ENCODE data around the gene CPVL. TPM values are rescaled to one million over a fixed set of nuclear protein-coding genes. Genes with fewer than 3 reads are reported as not detected.

CPVL gene
- total RNA-seq, 1 donor from 2014 or later, result 86.3 TPM

- TF ChIP-seq CTCF (IDR thresholded peaks at IDR 0.05; ENCODE audit: borderline replicate concordance), result no peak
- DNase-seq, result no peak
- Histone ChIP-seq H3K4me3 (no peak overlapping the region), H3K36me3 (no peaks in the 10 kb centered on the region), H3K27me3 (ENCODE audit: low read depth) (no peaks in the 10 kb centered on the region), H3K27ac (replicated peaks) (no peak overlapping the region), H3K4me1 (peaks cover 1% of the 10 kb centered on the region), H3K9me3 (replicated peaks) (no peaks in the 10 kb centered on the region)
- intact Hi-C loops (cut with micrococcal nuclease), result no loop called here
Measured at GRCh38 chr7:28964056-28964455, 182.3 kb downstream of the CPVL start.

- Histone ChIP-seq H3K4me3 (no peak overlapping the region), H3K36me3 (no peaks in the 10 kb centered on the region), H3K27ac (replicated peaks) (no peak overlapping the region), H3K27me3 (ENCODE audit: low read depth) (no peaks in the 10 kb centered on the region), H3K9me3 (replicated peaks) (no peaks in the 10 kb centered on the region), H3K4me1 (peaks cover 22% of the 10 kb centered on the region)
- intact Hi-C loops (cut with micrococcal nuclease), result no loop called here
- DNase-seq, result no peak
- no peak for TF ChIP-seq CTCF (IDR thresholded peaks at IDR 0.05; ENCODE audit: borderline replicate concordance)
Measured at GRCh38 chr7:28961972-28962371, 184.4 kb downstream of the CPVL start.

GRCh38 chr7:28960071-28960840, 186.1 kb downstream of the CPVL start:
- H3K9me3 ChIP-seq (replicated peaks), result no peaks in the 10 kb centered on the region
- H3K27ac ChIP-seq (replicated peaks), result no peak overlapping the region
- no peaks in the 10 kb centered on the region for H3K27me3 ChIP-seq (ENCODE audit: low read depth)
- H3K4me1 ChIP-seq, result peaks cover 39% of the 10 kb centered on the region
- intact Hi-C loops (cut with micrococcal nuclease), result no loop called here
- H3K4me3 ChIP-seq, result no peak overlapping the region
- no peaks in the 10 kb centered on the region for H3K36me3 ChIP-seq
- no peak for DNase-seq
- TF ChIP-seq CTCF (IDR thresholded peaks at IDR 0.05; ENCODE audit: borderline replicate concordance), result no peak

GRCh38 chr7:28958980-28959347, 187.4 kb downstream of the CPVL start:
- Histone ChIP-seq H3K27me3 (ENCODE audit: low read depth) (no peaks in the 10 kb centered on the region), H3K36me3 (no peaks in the 10 kb centered on the region), H3K27ac (replicated peaks) (peak overlapping the region; percentile 78), H3K9me3 (replicated peaks) (no peaks in the 10 kb centered on the region), H3K4me1 (peaks cover 50% of the 10 kb centered on the region), H3K4me3 (peak overlapping the region; percentile 72)
- TF ChIP-seq CTCF (IDR thresholded peaks at IDR 0.05; ENCODE audit: borderline replicate concordance), result no peak
- intact Hi-C loops (cut with micrococcal nuclease), result loop anchor here (10.0 kb wide), 1 partner anchor 146 kb away; no protein-coding TSS in a partner anchor
- no peak for DNase-seq

GRCh38 chr7:28958235-28958979, 187.9 kb downstream of the CPVL start, which contains the start of gene TRIL:
TRIL (minus strand) TSS chr7:28958330; CDS start chr7:28958046, 284 bp downstream.
- peak; percentile 89 for DNase-seq
- intact Hi-C loops (cut with micrococcal nuclease), result loop anchor here (10.0 kb wide), 1 partner anchor 146 kb away; no protein-coding TSS in a partner anchor
- H3K27me3 ChIP-seq (ENCODE audit: low read depth), result no peaks in the 10 kb centered on the region
- H3K4me1 ChIP-seq, result peaks cover 56% of the 10 kb centered on the region
- peak within 1 kb of the TSS; percentile 78 for H3K27ac ChIP-seq (replicated peaks)
- no peak for TF ChIP-seq CTCF (IDR thresholded peaks at IDR 0.05; ENCODE audit: borderline replicate concordance)
- no peaks in the 10 kb centered on the region for H3K36me3 ChIP-seq
- H3K4me3 ChIP-seq, result peak within 1 kb of the TSS; percentile 72
- H3K9me3 ChIP-seq (replicated peaks), result no peaks in the 10 kb centered on the region
